ENCODE data around the gene SLC22A12. TPM values are rescaled to one million over a fixed set of nuclear protein-coding genes. Genes with fewer than 3 reads are reported as not detected.
A peak's percentile ranks its signal among the peaks of the same experiment; 100 is the strongest.

The SLC22A12 gene
- total RNA-seq, 4 donors from 2014 or later: not detected

DNA sequence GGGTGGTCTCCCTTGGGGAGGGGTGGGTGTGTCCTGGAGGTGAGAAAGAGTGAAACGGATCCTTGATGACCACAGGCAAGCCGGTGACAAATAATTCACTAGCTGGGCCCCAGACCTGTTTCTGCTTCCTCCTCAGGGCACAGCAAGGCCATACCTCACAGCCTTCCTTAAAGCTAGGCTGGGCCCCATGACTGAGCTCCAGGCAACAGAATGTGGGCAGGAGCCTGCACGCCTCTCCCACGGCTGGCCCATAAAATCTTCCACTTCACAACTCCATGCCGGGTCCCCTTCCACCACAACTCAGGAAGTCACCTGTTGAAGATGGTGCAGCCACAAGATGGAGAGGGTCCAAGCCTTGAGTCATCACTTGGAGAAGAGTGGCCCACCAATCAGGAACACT is 23.9 kb downstream of the SLC22A12 start:
- Histone ChIP-seq H3K36me3 (no peaks in the 10 kb centered on the region), H3K4me3 (no peak overlapping the region), H3K9me3 (no peaks in the 10 kb centered on the region), H3K27ac (no peak overlapping the region), H3K4me1 (peaks cover 0 to under 1% (median 0%) of the 10 kb centered on the region in 4 donors), H3K27me3 (no peaks in the 10 kb centered on the region)
- no peak for TF ChIP-seq POLR2A (IDR thresholded peaks at IDR 0.05)
- TF ChIP-seq CTCF (IDR thresholded peaks at IDR 0.05): no peak
- no peak for DNase-seq

GRCh38 chr11:64616817-64617216 is 25.8 kb downstream of the SLC22A12 start:
- no peak overlapping the region for H3K4me3 ChIP-seq
- DNase-seq: no peak

DNA sequence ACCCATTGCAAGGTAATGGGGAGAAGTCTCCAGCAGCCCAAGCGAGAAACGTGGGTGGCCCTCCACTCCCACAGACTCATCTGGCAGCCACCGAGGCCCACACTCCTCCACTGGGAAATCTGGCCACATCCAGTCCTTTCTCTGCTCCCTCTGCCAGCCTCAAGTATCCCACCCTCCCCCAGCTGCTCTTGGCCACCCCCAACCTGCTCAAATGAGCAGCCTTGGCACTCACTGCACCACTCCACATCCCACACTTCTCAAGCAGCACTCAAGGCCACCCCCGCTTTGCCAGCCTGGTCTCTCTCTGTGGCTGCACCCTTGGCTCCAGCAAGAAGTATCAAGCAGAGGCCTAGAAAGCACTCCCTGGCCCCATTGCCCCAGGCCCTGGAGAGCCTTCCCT is 28.2 kb downstream of the SLC22A12 start:
- no peak for TF ChIP-seq CTCF (IDR thresholded peaks at IDR 0.05)
- TF ChIP-seq POLR2A (IDR thresholded peaks at IDR 0.05): no peak
- Histone ChIP-seq H3K9me3 (no peaks in the 10 kb centered on the region), H3K36me3 (no peaks in the 10 kb centered on the region), H3K4me3 (no peak overlapping the region), H3K27me3 (no peaks in the 10 kb centered on the region), H3K27ac (no peak overlapping the region), H3K4me1 (peaks cover 0 to 15% (median 0%) of the 10 kb centered on the region in 4 donors)
- DNase-seq: no peak

More at GRCh38 chr11:64616817-64617216, 25.8 kb downstream of the SLC22A12 start:
- H3K27ac ChIP-seq: no peak overlapping the region
- no peaks in the 10 kb centered on the region for H3K36me3 ChIP-seq
- H3K4me1 ChIP-seq: peaks cover 0 to 15% (median 0%) of the 10 kb centered on the region in 4 donors
- no peaks in the 10 kb centered on the region for H3K9me3 ChIP-seq
- no peaks in the 10 kb centered on the region for H3K27me3 ChIP-seq
- TF ChIP-seq CTCF (IDR thresholded peaks at IDR 0.05): no peak

- Histone ChIP-seq H3K4me3 (peak overlapping the region in 1 of 4 donors; percentile 15), H3K36me3 (no peaks in the 10 kb centered on the region), H3K27ac (peak overlapping the region in 3 of 4 donors; percentile 27 to 76 (median 63)), H3K4me1 (peaks cover 0 to 15% (median 1%) of the 10 kb centered on the region in 4 donors), H3K27me3 (no peaks in the 10 kb centered on the region), H3K9me3 (no peaks in the 10 kb centered on the region)
- DNase-seq: peak in 1 of 3 donors; percentile 61
- TF ChIP-seq POLR2A (IDR thresholded peaks at IDR 0.05): no peak
- no peak for TF ChIP-seq CTCF (IDR thresholded peaks at IDR 0.05)
These were observed 28.9 kb downstream of the SLC22A12 start for GRCh38 chr11:64619811-64620380.

DNA sequence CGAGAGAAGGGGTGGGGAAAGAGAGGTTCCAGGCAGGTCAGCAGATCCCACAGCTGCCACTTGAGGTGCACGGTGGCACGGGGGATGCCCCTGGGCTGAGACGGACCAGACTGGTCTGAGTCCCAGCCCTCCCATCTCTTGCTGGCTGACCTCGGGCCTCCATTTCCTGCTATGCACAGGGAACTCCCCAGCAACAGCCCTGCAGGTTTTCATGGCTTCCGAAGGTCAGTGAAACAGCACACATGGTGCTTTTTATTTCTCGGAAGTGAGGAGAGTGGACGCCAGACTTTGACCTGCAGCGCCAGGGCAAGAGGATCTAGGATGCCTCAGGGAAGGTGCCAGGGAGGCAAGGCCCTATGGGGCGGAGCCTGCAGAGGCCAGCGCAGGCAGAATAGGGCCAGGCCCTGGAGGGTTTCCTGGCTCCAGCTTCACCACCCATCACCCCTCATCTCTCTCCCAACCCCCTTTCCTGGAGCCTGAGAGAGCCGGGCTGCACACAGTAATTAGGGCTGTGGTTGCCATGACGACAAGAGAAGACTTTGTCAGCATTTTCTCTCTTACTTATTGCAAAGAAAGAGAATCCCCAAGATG is 29.5 kb downstream of the SLC22A12 start:
- Histone ChIP-seq H3K27ac (peak overlapping the region in 3 of 4 donors; percentile 27 to 76 (median 63)), H3K4me1 (peaks cover 0 to 15% (median 3%) of the 10 kb centered on the region in 4 donors), H3K36me3 (no peaks in the 10 kb centered on the region), H3K27me3 (no peaks in the 10 kb centered on the region), H3K9me3 (no peaks in the 10 kb centered on the region), H3K4me3 (peak overlapping the region in 1 of 4 donors; percentile 15)
- DNase-seq: peak in 2 of 3 donors; percentile 80
- no peak for TF ChIP-seq POLR2A (IDR thresholded peaks at IDR 0.05)
- TF ChIP-seq CTCF (IDR thresholded peaks at IDR 0.05): no peak

Data from Peyer's patch (tissue), 4 donors.